Activated CD4-positive, alpha-beta T cell treated with anti-CD3 and anti-CD28 coated beads, Interleukin-2, amount 10 ng/mL, durations not matched to agents 7 days and 5 days (primary cell): ENCODE data around the gene HINFP. TPM values are rescaled to one million over a fixed set of nuclear protein-coding genes. Genes with fewer than 3 reads are reported as not detected.
"Not testable (repeated sequence)": the region's sequence is repeated elsewhere in the genome, so short reads cannot be mapped to it uniquely, and the experiment has no call there.

Experiments
- CTCF ChIA-PET: fragments of 350-600 bp; sonication (Branson Sonifier 250); formaldehyde crosslinking; loops from one replicate; lab custom pipeline; 2021; ENCODE audit warnings: antibody characterized with exemption; lab: Charles Lee
- POLR2A ChIA-PET: fragments of 350-600 bp; sonication (Branson Sonifier 250); formaldehyde crosslinking; loops from one replicate; lab custom pipeline; 2021; ENCODE audit warnings: antibody characterized with exemption; lab: Charles Lee
- DNase-seq: peaks from one replicate; pipeline ENCODE4 v3.0.0-alpha.2; 2020
- H3K27ac Mint-ChIP-seq: one replicate; pipeline ENCODE4 v1.8.0; 2021; ENCODE audit warnings: mild to moderate bottlenecking, moderate library complexity, mixed read lengths
- H3K27me3 Mint-ChIP-seq: one replicate; pipeline ENCODE4 v1.8.0; 2021; ENCODE audit warnings: mixed read lengths
- H3K36me3 Mint-ChIP-seq: one replicate; pipeline ENCODE4 v1.8.0; 2021; ENCODE audit warnings: low read depth, mixed read lengths
- H3K4me1 Mint-ChIP-seq: one replicate; pipeline ENCODE4 v1.8.0; 2021; ENCODE audit warnings: mixed read lengths
- H3K4me3 Mint-ChIP-seq: one replicate; pipeline ENCODE4 v1.8.0; 2021; ENCODE audit warnings: mild to moderate bottlenecking, moderate library complexity, mixed read lengths
- H3K9me3 Mint-ChIP-seq: one replicate; pipeline ENCODE4 v1.8.0; 2021; ENCODE audit warnings: mixed read lengths
- total RNA-seq, 2 experiments: library from RNA; stranded (reverse); gene quantifications; one replicate each; pipeline ENCODE4 v1.2.3, GENCODE V29; 2021

The HINFP gene
- total RNA-seq, 2 experiments from 2014 or later = 47.6 to 48.0 TPM

DNA sequence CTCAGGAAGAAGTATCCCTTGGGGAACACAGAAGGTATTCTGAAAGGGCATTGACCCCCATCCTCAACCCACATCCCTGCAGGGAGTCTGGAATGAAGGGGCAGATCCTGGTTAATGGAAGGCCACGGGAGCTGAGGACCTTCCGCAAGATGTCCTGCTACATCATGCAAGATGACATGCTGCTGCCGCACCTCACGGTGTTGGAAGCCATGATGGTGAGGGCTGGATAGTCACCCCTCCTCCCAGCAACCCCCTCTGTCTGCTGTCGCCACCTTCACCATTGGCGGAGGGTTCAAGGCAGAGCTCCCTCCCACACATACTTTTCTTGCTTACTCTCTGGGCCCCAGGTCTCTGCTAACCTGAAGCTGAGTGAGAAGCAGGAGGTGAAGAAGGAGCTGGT lies 32.8 kb downstream of the HINFP start:
- POLR2A ChIA-PET = no interaction called here
- Mint-ChIP-seq H3K4me1 (peaks cover 5% of the 10 kb centered on the region), H3K36me3 (no peaks in the 10 kb centered on the region), H3K27ac (no peak overlapping the region), H3K4me3 (no peak overlapping the region), H3K9me3 (no peaks in the 10 kb centered on the region), H3K27me3 (peaks cover 35% of the 10 kb centered on the region)
- no peak for DNase-seq
- CTCF ChIA-PET = interaction anchor here (0.6 to 5.1 kb wide), 4 partner anchors 9 to 19 kb away, joined by 3 to 26 read pairs (median 6); partner anchors contain the start of gene NLRX1

DNA sequence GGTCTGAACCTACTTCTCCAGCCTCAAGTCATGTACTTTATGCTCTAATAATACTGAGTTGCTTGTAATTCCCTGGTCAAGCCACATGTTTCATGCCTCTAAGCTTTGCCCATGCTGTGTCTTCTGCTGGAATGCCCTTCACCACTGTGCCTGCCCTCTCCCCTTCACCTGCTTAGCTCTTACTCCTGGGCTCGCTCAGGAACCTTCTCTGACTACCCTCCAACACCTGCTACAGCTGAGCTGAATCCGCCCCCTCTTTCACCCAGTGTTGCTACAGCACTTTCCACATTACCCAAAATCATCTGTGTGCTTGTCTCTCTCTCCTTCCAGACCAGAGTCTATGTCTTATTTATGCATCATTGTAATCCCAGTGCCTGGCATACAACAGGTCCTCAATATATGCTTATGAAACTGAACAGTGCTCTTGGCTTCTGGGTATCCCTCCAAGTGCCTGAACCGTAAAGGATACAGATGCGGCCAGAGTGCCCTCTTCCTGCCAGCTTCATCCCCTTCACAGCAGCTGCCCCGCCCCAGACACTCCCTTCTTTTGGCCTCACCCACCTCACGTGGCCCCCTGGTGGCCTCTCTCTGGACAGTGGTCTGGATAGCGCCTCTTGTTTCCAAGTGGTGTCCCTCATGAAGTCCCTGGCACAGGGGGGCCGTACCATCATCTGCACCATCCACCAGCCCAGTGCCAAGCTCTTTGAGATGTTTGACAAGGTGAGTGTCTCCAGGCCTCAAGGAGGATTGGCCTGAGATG lies 34.5 kb downstream of the HINFP start:
- H3K9me3 Mint-ChIP-seq = no peaks in the 10 kb centered on the region
- H3K27me3 Mint-ChIP-seq = peaks cover 24% of the 10 kb centered on the region
- H3K4me3 Mint-ChIP-seq = no peak overlapping the region
- DNase-seq = no peak
- H3K36me3 Mint-ChIP-seq = no peaks in the 10 kb centered on the region
- peaks cover 5% of the 10 kb centered on the region for H3K4me1 Mint-ChIP-seq
- ChIA-PET POLR2A (no interaction called here), CTCF (interaction anchor here (0.8 to 5.1 kb wide), 4 partner anchors 13 to 49 kb away, joined by 3 to 26 read pairs (median 6); partner anchors contain the start of gene NLRX1)
- H3K27ac Mint-ChIP-seq = no peak overlapping the region

DNA sequence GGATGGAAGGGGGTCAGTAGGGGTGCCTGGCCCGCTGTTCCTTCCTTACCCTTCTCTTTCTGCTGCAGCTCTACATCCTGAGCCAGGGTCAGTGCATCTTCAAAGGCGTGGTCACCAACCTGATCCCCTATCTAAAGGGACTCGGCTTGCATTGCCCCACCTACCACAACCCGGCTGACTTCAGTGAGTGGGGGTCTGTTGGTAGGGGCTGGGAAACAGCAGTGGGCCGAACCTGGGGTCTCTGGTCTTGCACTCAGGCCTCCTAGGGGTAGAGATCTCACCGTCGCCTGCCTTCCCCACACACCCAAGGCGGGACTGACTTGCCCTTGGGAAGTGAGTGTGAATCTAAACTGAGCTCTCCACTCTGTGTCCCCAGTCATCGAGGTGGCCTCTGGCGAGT lies 35.1 kb downstream of the HINFP start:
- ChIA-PET CTCF (no interaction called here), POLR2A (no interaction called here)
- DNase-seq = no peak
- no peaks in the 10 kb centered on the region for H3K9me3 Mint-ChIP-seq
- H3K27ac Mint-ChIP-seq = no peak overlapping the region
- H3K4me3 Mint-ChIP-seq = no peak overlapping the region
- H3K4me1 Mint-ChIP-seq = peaks cover 5% of the 10 kb centered on the region
- peaks cover 22% of the 10 kb centered on the region for H3K27me3 Mint-ChIP-seq
- H3K36me3 Mint-ChIP-seq = no peaks in the 10 kb centered on the region

DNA sequence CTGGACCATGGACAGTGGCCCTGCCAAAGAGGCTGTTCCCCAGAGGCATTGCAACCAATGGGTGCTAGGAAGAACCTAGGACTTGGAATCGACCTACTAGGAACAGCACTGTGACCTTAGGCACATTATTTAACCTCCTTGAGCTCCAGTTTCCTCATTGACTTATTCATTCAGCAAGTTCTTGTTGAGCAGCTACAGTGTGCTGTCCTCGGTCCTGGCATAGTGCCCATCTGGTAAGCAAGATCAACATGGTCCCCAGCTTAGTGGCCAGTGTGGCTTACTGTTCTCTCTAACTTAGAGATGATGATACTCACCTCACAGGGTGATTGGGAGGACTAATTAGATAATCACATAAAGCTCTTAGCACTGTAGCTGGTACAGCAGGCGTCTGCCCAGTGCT lies 35.7 kb downstream of the HINFP start:
- DNase-seq = no peak

DNA sequence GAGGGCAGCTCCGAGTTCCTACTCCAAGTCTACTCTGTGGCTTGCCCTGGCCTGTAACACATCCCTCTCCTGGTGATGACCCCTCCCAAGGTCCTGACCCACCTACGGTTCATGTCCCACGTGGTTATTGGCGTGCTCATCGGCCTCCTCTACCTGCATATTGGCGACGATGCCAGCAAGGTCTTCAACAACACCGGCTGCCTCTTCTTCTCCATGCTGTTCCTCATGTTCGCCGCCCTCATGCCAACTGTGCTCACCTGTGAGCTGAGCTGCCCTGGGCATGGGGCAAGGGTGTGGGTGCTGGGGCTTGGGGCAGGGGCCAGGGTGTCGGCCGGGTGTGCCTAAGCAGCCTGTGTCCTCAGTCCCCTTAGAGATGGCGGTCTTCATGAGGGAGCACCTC lies 37.1 kb downstream of the HINFP start:
- Mint-ChIP-seq H3K9me3 (no peaks in the 10 kb centered on the region), H3K27ac (no peak overlapping the region), H3K4me3 (no peak overlapping the region), H3K4me1 (peaks cover 5% of the 10 kb centered on the region), H3K27me3 (peaks cover 13% of the 10 kb centered on the region), H3K36me3 (no peaks in the 10 kb centered on the region)
- ChIA-PET POLR2A (no interaction called here), CTCF (interaction anchor here (0.7 to 3.2 kb wide), 4 partner anchors 9 to 14 kb away, joined by 3 to 16 read pairs (median 4); partner anchors contain the start of genes ABCG4 and NLRX1)
- no peak for DNase-seq

More for the DNA sequence above, 35.7 kb downstream of the HINFP start:
- Mint-ChIP-seq H3K36me3 (no peaks in the 10 kb centered on the region), H3K9me3 (no peaks in the 10 kb centered on the region), H3K27me3 (peaks cover 16% of the 10 kb centered on the region), H3K27ac (no peak overlapping the region), H3K4me3 (no peak overlapping the region), H3K4me1 (peaks cover 5% of the 10 kb centered on the region)
- CTCF ChIA-PET = interaction anchor here (1.1 kb wide), 1 partner anchor 9 kb away, joined by 3 read pairs; no protein-coding TSS in a partner anchor
- POLR2A ChIA-PET = no interaction called here

DNA sequence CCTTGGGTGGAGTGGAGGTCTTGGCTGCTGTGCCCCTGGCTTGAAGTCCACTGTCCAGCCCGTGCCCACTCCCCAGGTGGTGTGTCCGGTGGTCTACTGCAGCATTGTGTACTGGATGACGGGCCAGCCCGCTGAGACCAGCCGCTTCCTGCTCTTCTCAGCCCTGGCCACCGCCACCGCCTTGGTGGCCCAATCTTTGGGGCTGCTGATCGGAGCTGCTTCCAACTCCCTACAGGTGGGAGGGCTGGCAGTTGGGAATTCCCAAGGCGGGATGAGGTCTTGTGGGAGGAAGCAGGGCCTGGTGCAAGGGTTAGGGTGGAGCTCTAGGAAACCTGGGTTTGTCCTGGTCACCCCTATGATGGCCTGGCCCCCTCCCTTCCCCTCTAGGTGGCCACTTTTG lies 38.8 kb downstream of the HINFP start:
- H3K36me3 Mint-ChIP-seq = no peaks in the 10 kb centered on the region
- H3K9me3 Mint-ChIP-seq = no peaks in the 10 kb centered on the region

DNA sequence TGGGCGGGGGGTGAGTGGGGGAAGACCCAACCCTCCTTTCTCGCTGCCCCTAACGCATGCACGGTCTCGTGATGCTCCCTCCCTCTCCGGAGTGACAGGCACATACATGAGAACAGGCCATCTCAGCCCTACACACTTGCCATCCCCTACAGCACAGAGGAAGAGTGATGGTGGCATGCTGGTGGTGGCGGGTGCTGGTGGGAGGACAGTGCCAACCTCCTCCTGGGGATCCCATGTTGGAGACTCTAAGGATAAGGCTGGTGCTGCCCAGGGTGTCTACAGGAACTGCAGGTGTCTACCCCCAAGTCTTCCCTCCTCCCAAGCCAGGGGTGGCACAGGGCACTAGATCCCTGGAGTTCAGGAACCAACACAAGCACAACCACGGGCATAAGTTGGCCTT lies 40.5 kb downstream of the HINFP start:
- POLR2A ChIA-PET = no interaction called here
- CTCF ChIA-PET = no interaction called here
- H3K36me3 Mint-ChIP-seq = no peaks in the 10 kb centered on the region
- H3K4me1 Mint-ChIP-seq = no peaks in the 10 kb centered on the region
- no peaks in the 10 kb centered on the region for H3K9me3 Mint-ChIP-seq
- H3K4me3 Mint-ChIP-seq = no peak overlapping the region
- DNase-seq = no peak
- H3K27me3 Mint-ChIP-seq = no peaks in the 10 kb centered on the region
- H3K27ac Mint-ChIP-seq = no peak overlapping the region

More for the DNA sequence above, 38.8 kb downstream of the HINFP start:
- no peak overlapping the region for H3K4me3 Mint-ChIP-seq
- H3K27me3 Mint-ChIP-seq = peaks cover 4% of the 10 kb centered on the region
- ChIA-PET CTCF (interaction anchor here (0.6 to 3.2 kb wide), 2 partner anchors 9 to 42 kb away, joined by 3 to 16 read pairs; partner anchors contain the start of gene NLRX1), POLR2A (no interaction called here)
- peaks cover 5% of the 10 kb centered on the region for H3K4me1 Mint-ChIP-seq
- H3K27ac Mint-ChIP-seq = no peak overlapping the region
- DNase-seq = no peak

DNA sequence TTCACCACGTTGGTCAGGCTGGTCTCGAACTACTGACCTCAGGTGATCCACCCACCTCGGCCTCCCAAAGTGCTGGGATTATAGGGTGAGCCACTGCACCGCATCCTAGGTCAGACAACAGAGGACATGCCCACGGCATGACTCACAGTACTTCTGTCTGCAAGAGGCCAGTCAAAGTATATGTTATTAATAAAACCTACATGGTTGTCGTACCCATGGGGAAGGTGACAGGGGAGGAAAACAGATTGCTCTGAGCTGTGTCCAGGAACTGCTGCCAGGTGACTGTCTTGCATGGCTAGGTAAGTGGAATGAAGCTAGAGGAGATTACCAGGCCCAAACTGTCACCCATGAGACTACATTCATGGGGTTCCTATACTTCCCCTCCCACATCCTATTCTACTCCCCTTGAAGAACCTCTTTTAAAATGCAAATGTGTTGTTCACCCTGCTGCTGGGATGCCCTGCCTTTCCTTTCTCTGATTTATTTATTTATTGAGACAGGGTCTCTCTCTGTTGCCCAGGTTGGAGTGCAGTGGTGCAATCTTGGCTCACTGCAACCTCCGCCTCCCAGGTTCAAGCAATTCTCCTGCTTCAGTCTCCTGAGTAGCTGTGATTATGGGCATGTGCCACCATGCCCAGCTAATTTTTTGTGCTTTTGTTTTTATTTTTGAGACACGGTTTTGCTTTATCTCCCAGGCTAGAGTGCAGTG lies 45.1 kb downstream of the HINFP start:
- Mint-ChIP-seq H3K27ac (no peak overlapping the region), H3K36me3 (no peaks in the 10 kb centered on the region), H3K4me3 (no peak overlapping the region), H3K4me1 (peaks cover 15% of the 10 kb centered on the region), H3K27me3 (no peaks in the 10 kb centered on the region), H3K9me3 (no peaks in the 10 kb centered on the region)
- no peak for DNase-seq
- POLR2A ChIA-PET = no interaction called here
- CTCF ChIA-PET = interaction anchor here (0.6 to 1.7 kb wide), 4 partner anchors 15 to 385 kb away, joined by 3 to 5 read pairs (median 4); partner anchors contain the start of gene CBL

DNA sequence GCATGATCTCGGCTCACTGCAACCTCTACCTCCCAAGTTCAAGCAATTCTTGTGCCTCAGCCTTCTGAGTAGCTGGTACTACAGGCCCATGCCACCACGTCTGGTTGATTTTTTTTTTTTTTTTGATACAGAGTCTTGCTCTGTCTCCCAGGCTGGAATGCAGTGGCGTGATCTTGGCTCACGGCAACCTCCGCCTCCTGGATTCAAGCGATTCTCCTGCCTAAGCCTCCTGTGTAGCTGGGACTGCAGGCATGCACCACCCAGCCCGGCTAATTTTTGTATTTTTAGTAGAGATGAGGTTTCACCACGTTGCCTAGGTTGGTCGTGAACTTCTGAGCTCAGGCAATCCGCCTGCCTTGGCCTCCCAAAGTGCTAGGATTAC lies 45.7 kb downstream of the HINFP start:
- peaks cover 18% of the 10 kb centered on the region for H3K4me1 Mint-ChIP-seq
- H3K27ac Mint-ChIP-seq, H3K27me3 Mint-ChIP-seq, DNase-seq, POLR2A ChIA-PET, H3K9me3 Mint-ChIP-seq, H3K36me3 Mint-ChIP-seq, H3K4me3 Mint-ChIP-seq: not testable (repeated sequence)
- CTCF ChIA-PET = interaction anchor here (0.6 to 1.7 kb wide), 4 partner anchors 15 to 385 kb away, joined by 3 to 5 read pairs (median 4); partner anchors contain the start of genes ABCG4 and CBL

DNA sequence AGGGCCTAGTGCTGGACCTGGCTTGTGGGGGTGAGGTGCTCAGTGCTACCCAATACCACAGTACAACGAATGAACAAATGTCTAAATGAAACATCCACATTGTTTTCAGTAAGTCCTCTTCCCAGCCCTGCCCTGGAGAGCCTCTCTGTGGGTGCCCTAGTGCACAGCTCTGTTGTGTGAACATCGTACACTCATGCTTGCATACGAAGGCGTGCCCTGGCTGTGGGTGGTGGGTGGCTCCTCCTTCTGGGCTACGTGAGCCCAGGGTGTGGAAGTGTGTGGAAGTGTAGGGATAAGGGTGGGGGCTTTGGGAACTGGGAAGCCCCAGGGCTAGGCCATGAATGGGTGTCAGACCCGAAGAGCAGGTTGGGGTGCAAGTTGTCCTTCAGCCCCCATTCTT lies 46.6 kb downstream of the HINFP start:
- peaks cover 23% of the 10 kb centered on the region for H3K4me1 Mint-ChIP-seq
- ChIA-PET POLR2A (no interaction called here), CTCF (interaction anchor here (1.1 kb wide), 1 partner anchor 19 kb away, joined by 3 read pairs; the partner anchor contains the start of gene ABCG4)
- no peak for DNase-seq
- H3K9me3 Mint-ChIP-seq = no peaks in the 10 kb centered on the region
- H3K36me3 Mint-ChIP-seq = no peaks in the 10 kb centered on the region
- H3K27me3 Mint-ChIP-seq = no peaks in the 10 kb centered on the region
- peak overlapping the region; percentile 75 for H3K4me3 Mint-ChIP-seq
- H3K27ac Mint-ChIP-seq = peak overlapping the region; percentile 88

DNA sequence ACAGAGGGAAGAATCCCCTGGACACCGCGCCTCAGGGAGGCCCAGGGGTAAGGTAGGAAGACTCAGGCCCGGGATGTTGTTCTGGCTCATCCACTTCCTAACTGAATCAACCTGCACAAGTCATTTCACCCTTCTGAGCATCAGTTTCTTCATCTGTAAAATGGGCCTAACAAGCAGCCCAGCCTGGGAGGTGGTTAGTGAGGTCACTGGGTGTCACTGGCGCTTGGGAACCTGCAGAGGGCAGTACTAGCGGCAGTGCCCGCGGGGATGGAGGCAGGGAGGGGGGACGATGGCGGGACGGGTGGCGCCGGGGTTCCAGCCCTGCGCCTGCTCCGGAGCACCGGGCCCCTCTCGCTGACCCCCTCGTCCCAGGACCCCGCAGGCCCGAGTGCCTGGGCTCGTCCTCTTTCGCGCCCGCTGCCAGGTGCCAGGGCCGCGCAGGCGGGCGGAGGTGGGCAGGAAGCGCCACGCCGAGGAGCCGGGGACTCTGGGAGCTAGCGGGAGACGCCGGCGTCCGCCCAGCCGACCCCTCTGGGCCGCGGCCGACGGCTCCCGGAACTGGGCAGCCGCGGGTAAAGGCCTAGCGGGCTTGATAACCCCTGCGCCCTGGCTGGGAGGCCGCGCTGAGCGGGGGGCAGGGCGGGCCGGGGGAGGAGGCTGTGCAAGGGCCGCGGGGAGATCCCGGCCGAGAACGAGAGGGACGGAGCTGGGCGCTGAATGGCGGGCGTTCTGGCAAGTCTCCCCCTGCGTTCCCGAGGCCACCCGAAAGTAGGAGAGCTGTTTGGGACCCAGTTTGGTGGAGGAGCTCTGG lies 47.3 kb downstream of the HINFP start, which contains the start of gene NLRX1:
Gene NLRX1, plus strand, starts transcription at position 255 of the 811 bp plus-strand sequence. CDS start 2,679 bp downstream, outside the sequence.
- ChIA-PET POLR2A (interaction anchor here (0.7 to 0.9 kb wide), 2 partner anchors 102 to 150 kb away, joined by 3 to 4 read pairs; partner anchors contain the start of genes RPS25, TRAPPC4 and VPS11), CTCF (interaction anchor here (0.5 to 3.2 kb wide), 30 partner anchors 9 to 782 kb away, joined by 3 to 26 read pairs (median 4); partner anchors contain the start of genes CBL, DPAGT1, HINFP and MCAM)
- Mint-ChIP-seq H3K36me3 (no peaks in the 10 kb centered on the region), H3K27ac (peak within 1 kb of the TSS; percentile 96), H3K9me3 (no peaks in the 10 kb centered on the region), H3K27me3 (no peaks in the 10 kb centered on the region), H3K4me1 (peaks cover 23% of the 10 kb centered on the region), H3K4me3 (peak within 1 kb of the TSS; percentile 91)
- peak; percentile 90 for DNase-seq
